Smooth muscle cell (in vitro differentiated cells): ENCODE measurements around the gene DNA2. TPM values are rescaled to one million over a fixed set of nuclear protein-coding genes. Genes with fewer than 3 reads are reported as not detected.

Experiments used
- DNase-seq: peaks from one replicate; lab custom pipeline; 2025; ENCODE audit not compliant: unreplicated experiment; lab: John Stamatoyannopoulos, UW
- H2AFZ ChIP-seq: fragments of 200-600 bp; sonication (generic); 2 replicates; pipeline ENCODE4 v1.6.0; 2016; ENCODE audit warnings: antibody characterized with exemption, low read depth, mild to moderate bottlenecking
- H3F3A ChIP-seq: fragments of 200-600 bp; sonication (generic); 2 replicates; pipeline ENCODE4 v1.6.0; 2017; ENCODE audit warnings: antibody characterized with exemption, low read depth
- H3K27ac ChIP-seq: fragments of 200-600 bp; sonication (generic); 2 replicates; pipeline ENCODE4 v1.5.1; 2016; ENCODE audit warnings: low read depth, mild to moderate bottlenecking
- H3K27me3 ChIP-seq: fragments of 200-600 bp; sonication (generic); 2 replicates; pipeline ENCODE4 v1.6.1; 2016; ENCODE audit warnings: low read depth, mild to moderate bottlenecking
- H3K36me3 ChIP-seq: fragments of 200-600 bp; sonication (generic); 2 replicates; pipeline ENCODE4 v1.5.1; 2016; ENCODE audit warnings: low read depth
- H3K4me1 ChIP-seq: fragments of 200-600 bp; sonication (generic); 2 replicates; pipeline ENCODE4 v1.5.1; 2016; ENCODE audit warnings: low read depth
- H3K4me2 ChIP-seq: fragments of 200-600 bp; sonication (generic); 2 replicates; pipeline ENCODE4 v1.6.0; 2016; ENCODE audit warnings: mild to moderate bottlenecking
- H3K4me3 ChIP-seq: fragments of 200-600 bp; sonication (generic); 2 replicates; pipeline ENCODE4 v1.5.1; 2016; ENCODE audit warnings: mild to moderate bottlenecking
- H3K79me2 ChIP-seq: fragments of 200-600 bp; sonication (generic); 2 replicates; pipeline ENCODE4 v1.6.0; 2016; ENCODE audit warnings: low read depth, mild to moderate bottlenecking
- H3K9ac ChIP-seq: fragments of 200-600 bp; sonication (generic); 2 replicates; pipeline ENCODE4 v1.6.0; 2016; ENCODE audit warnings: low read depth
- H3K9me3 ChIP-seq: fragments of 200-600 bp; sonication (generic); replicated peaks from 2 replicates; pipeline ENCODE4 v1.5.1; 2016; ENCODE audit warnings: low read depth
- H4K20me1 ChIP-seq: fragments of 200-600 bp; sonication (generic); 2 replicates; pipeline ENCODE4 v1.6.0; 2016; ENCODE audit warnings: low read depth
- WGBS: methylation state at CpG from one replicate; pipeline ENCODE4 v1.1.7; 2016; ENCODE audit warnings: low lambda C conversion rate; 5-methylcytosine and 5-hydroxymethylcytosine counted together
- polyA plus RNA-seq: library from polyadenylated mRNA; unstranded; fragments of >200 nt; fragmentation: Nextera tagmentation; extraction: Ambion mirVana; gene quantifications from 2 replicates; pipeline ENCODE4 v1.2.1, GENCODE V29; 2016
- total RNA-seq: library from RNA; depleted of rRNA; stranded (reverse); fragments of >200 nt; gene quantifications from 2 replicates; pipeline ENCODE4 v1.2.3, GENCODE V29; 2014
- TF ChIP-seq, protein P1 (sequence below): fragments of 200-600 bp; sonication (generic); IDR thresholded peaks from 2 replicates; pipeline ENCODE4 v1.5.1; 2017; ENCODE audit warnings: borderline replicate concordance, mild to moderate bottlenecking, antibody characterized with exemption; ENCODE audit not compliant: insufficient read depth, poor library complexity, severe bottlenecking

DNA2 gene
- total and polyA plus RNA-seq, 2 experiments from 2014 or later, result 2.1 to 13.8 TPM

GRCh38 chr10:68419376-68419775 lies 52.4 kb downstream of the DNA2 start:
- Histone ChIP-seq H3K36me3 (no peaks in the 10 kb centered on the region), H3K9ac (no peak overlapping the region), H3K27me3 (no peaks in the 10 kb centered on the region), H3K4me3 (no peak overlapping the region), H3K4me2 (no peak overlapping the region), H3K9me3 (no peaks in the 10 kb centered on the region), H3K4me1 (no peaks in the 10 kb centered on the region), H4K20me1 (no peaks in the 10 kb centered on the region), H3K79me2 (no peaks in the 10 kb centered on the region), H2AFZ (no peak overlapping the region), H3F3A (no peaks in the 10 kb centered on the region), H3K27ac (no peak overlapping the region)
- WGBS, result 98% methylated on average over 3 of the region's 3 CpGs
- TF ChIP-seq, protein P1, sequence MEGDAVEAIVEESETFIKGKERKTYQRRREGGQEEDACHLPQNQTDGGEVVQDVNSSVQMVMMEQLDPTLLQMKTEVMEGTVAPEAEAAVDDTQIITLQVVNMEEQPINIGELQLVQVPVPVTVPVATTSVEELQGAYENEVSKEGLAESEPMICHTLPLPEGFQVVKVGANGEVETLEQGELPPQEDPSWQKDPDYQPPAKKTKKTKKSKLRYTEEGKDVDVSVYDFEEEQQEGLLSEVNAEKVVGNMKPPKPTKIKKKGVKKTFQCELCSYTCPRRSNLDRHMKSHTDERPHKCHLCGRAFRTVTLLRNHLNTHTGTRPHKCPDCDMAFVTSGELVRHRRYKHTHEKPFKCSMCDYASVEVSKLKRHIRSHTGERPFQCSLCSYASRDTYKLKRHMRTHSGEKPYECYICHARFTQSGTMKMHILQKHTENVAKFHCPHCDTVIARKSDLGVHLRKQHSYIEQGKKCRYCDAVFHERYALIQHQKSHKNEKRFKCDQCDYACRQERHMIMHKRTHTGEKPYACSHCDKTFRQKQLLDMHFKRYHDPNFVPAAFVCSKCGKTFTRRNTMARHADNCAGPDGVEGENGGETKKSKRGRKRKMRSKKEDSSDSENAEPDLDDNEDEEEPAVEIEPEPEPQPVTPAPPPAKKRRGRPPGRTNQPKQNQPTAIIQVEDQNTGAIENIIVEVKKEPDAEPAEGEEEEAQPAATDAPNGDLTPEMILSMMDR, result no peak
- no peak for DNase-seq

DNA sequence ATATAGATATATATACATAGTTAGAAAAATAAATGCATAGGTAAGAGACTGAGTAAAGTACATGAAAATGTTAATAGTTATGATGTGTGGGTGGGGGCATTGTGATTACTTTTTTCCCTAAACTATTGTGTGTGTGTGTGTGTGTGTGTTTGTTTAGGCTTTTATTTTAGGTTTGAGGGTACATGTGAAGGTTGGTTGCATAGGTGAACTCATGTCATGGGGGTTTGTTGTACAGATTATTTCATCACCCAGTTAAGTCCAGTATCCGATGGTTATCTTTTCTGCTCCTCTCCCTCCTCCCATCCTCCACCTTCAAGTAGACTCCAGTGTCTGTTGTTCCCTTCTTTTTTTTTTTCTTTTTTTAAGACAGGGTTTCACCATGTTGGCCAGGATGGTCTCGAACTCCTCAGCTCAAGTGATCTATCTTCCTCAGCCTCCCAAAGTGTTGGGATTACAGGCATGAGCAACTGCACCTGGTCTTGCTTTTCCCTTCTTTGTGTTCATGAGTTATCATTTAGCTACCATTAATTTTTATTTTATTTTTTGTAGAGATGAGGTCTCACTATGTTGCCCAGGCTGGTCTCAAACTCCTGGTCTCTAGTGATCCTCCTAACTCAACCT lies 62.8 kb downstream of the DNA2 start:
- peaks cover 10% of the 10 kb centered on the region for H3K4me1 ChIP-seq
- H3K9ac ChIP-seq, result no peak overlapping the region
- no peak for DNase-seq
- no peak overlapping the region for H3K27ac ChIP-seq
- no peaks in the 10 kb centered on the region for H3K27me3 ChIP-seq
- H3K9me3 ChIP-seq, result no peaks in the 10 kb centered on the region
- no peak overlapping the region for H2AFZ ChIP-seq
- H3F3A ChIP-seq, result no peaks in the 10 kb centered on the region
- no peaks in the 10 kb centered on the region for H3K36me3 ChIP-seq
- peaks cover 30% of the 10 kb centered on the region for H3K79me2 ChIP-seq
- no peak overlapping the region for H3K4me2 ChIP-seq
- peaks cover 21% of the 10 kb centered on the region for H4K20me1 ChIP-seq
- H3K4me3 ChIP-seq, result no peak overlapping the region
- 95% methylated on average over 2 of the region's 2 CpGs for WGBS
- TF ChIP-seq, protein P1, result no peak

DNA sequence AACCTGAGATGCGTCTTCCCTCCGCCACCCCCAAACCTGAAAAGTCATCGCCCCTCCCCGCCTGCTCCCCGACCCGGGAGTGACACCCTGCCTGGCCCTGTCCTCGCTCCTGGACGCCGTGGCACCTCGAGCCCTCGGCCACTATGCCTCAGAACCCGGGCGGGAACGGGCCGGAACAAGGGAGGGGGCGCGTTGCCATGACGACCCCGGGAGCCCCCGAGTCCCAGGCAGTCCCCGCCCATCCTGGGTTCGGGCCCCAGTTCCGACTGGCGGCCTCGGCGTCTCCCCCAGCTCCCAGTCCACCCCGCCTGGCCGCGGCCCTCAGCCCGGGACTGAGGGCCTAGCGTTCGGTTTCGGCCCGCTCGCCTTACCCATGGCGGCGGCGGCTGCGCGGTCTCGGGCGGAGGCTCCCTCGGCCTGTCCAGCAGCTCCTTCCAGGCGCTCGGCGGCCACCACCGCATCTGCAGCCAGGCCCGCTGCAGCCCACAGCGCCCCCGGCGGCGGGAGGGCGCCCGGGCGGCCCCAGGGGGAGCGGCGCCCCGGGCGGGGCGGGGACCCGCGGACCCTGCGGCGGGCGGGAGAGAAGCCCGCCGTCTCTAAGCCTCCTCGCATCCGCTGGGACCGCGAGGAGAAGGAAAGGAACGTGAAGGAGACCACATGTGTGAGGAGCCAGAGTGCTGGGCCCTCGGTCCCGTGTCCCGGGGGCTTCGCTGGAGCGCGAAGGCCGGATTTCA lies 64.8 kb downstream of the DNA2 start, which contains the start of gene RUFY2:
Gene RUFY2, minus strand, starts transcription at position 463 of the 734 bp plus-strand sequence. Its CDS starts 88 bp downstream, at position 375.
- Histone ChIP-seq H3K27ac (peak within 1 kb of the TSS; percentile 94), H3K27me3 (no peaks in the 10 kb centered on the region), H3K79me2 (peaks cover 51% of the 10 kb centered on the region), H4K20me1 (peaks cover 41% of the 10 kb centered on the region), H3F3A (no peaks in the 10 kb centered on the region), H3K4me3 (peak within 1 kb of the TSS; percentile 100), H3K4me2 (peak within 1 kb of the TSS; percentile 97), H2AFZ (peak within 1 kb of the TSS; percentile 99), H3K4me1 (peaks cover 10% of the 10 kb centered on the region), H3K36me3 (no peaks in the 10 kb centered on the region), H3K9me3 (no peaks in the 10 kb centered on the region), H3K9ac (peak within 1 kb of the TSS; percentile 98)
- 2% methylated on average over 35 of the region's 79 CpGs for WGBS
- DNase-seq, result peak; percentile 79
- TF ChIP-seq, protein P1, result peak; percentile 55
